NCI-H187 (cell line): ENCODE data around the gene HPSE2.

ENCODE experiments used
- DNase-seq, 2 experiments: peaks; one replicate each; lab custom pipeline; 2025; lab: John Stamatoyannopoulos, UW

Gene HPSE2

GRCh38 chr10:98430427-98430826 lies 805.2 kb downstream of the HPSE2 start:
- DNase-seq = no peak

GRCh38 chr10:98429320-98430072 lies 806.2 kb downstream of the HPSE2 start:
- no peak for DNase-seq

- no peak for DNase-seq
These were observed 808.6 kb downstream of the HPSE2 start for GRCh38 chr10:98427011-98427515.

GRCh38 chr10:98425511-98426352 lies 809.9 kb downstream of the HPSE2 start:
- no peak for DNase-seq

- no peak for DNase-seq
These were observed 811.1 kb downstream of the HPSE2 start for GRCh38 chr10:98424295-98425254.

- no peak for DNase-seq
These were observed 811.9 kb downstream of the HPSE2 start for GRCh38 chr10:98423691-98424120.

- no peak for DNase-seq
These were observed 813.5 kb downstream of the HPSE2 start for GRCh38 chr10:98422182-98422581.

- no peak for DNase-seq
These were observed 814.9 kb downstream of the HPSE2 start for GRCh38 chr10:98420786-98421185.

- no peak for DNase-seq
These were observed 816.0 kb downstream of the HPSE2 start for GRCh38 chr10:98419469-98420261.

GRCh38 chr10:98418665-98419468 lies 816.8 kb downstream of the HPSE2 start:
- DNase-seq = no peak

GRCh38 chr10:98417973-98418664 lies 817.5 kb downstream of the HPSE2 start:
- no peak for DNase-seq

GRCh38 chr10:98417481-98417959 lies 818.1 kb downstream of the HPSE2 start:
- no peak for DNase-seq

- no peak for DNase-seq
These were observed 818.9 kb downstream of the HPSE2 start for GRCh38 chr10:98416606-98417388.

- no peak for DNase-seq
These were observed 819.9 kb downstream of the HPSE2 start for GRCh38 chr10:98415731-98416119.

GRCh38 chr10:98414932-98415730 lies 820.5 kb downstream of the HPSE2 start, which contains the start of gene PYROXD2:
PYROXD2 (minus strand) TSS chr10:98415182; CDS start chr10:98415135, 47 bp downstream.
- DNase-seq = no peak

- DNase-seq = no peak
These were observed 821.1 kb downstream of the HPSE2 start for GRCh38 chr10:98414578-98414931.

GRCh38 chr10:98411768-98412167 lies 823.9 kb downstream of the HPSE2 start:
- DNase-seq = no peak

- no peak for DNase-seq
These were observed 824.5 kb downstream of the HPSE2 start for GRCh38 chr10:98411166-98411565.
